Activated CD4-positive, alpha-beta T cell treated with anti-CD3 and anti-CD28 coated beads, Interleukin-2, Interleukin-6, amounts not matched to agents 100 ng/mL and 50 ng/mL, durations not matched to agents 16 hours and 8 hours (primary cell): ENCODE results near the gene DPCD.
A peak's percentile ranks its signal among the peaks of the same experiment; 100 is the strongest.
"Not testable (repeated sequence)": the region's sequence is repeated elsewhere in the genome, so short reads cannot be mapped to it uniquely, and the experiment has no call there.

ENCODE experiments used
- DNase-seq: peaks from one replicate; pipeline ENCODE4 v3.0.0-alpha.2; 2020

Gene DPCD

DNA sequence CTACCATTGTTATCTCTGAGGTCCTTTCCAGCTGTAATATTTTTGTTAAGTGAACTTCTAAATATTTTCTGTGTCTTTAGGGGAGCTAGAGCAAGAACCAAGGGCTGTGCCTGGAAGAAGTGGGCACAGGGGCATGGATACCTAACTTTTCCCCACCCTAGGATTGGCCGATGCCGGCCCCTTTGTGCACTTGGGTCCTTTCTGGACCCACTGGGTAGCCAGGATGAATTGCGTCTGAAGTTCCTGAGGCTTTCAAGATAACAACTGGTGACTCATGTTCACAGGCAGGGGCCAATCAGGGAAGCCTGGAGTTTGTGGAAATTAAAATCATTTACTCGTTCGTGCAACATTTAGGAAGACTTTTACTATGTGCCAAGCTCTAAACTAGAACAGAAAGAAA lies 758 bp downstream of the DPCD start:
- DNase-seq = no peak

DNA sequence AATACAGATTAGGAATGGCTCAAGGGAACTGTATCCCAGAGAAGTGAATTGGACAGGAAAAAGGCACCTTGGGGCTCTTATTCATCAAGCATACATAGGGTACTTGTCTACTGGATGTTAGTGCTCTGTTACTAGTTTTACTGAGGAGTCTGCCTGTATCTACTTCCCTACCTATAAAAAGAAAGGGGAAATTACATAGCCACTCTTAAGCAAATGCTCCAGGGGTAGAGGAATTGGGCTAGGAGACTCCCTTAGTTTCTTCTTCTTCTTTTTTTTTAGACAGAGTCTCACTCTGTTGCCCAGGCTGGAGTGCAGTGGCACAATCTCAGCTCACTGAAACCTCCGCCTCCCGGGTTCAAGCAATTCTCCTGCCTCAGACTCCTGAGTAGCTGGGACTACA lies 5.2 kb downstream of the DPCD start:
- DNase-seq = not testable (repeated sequence)

DNA sequence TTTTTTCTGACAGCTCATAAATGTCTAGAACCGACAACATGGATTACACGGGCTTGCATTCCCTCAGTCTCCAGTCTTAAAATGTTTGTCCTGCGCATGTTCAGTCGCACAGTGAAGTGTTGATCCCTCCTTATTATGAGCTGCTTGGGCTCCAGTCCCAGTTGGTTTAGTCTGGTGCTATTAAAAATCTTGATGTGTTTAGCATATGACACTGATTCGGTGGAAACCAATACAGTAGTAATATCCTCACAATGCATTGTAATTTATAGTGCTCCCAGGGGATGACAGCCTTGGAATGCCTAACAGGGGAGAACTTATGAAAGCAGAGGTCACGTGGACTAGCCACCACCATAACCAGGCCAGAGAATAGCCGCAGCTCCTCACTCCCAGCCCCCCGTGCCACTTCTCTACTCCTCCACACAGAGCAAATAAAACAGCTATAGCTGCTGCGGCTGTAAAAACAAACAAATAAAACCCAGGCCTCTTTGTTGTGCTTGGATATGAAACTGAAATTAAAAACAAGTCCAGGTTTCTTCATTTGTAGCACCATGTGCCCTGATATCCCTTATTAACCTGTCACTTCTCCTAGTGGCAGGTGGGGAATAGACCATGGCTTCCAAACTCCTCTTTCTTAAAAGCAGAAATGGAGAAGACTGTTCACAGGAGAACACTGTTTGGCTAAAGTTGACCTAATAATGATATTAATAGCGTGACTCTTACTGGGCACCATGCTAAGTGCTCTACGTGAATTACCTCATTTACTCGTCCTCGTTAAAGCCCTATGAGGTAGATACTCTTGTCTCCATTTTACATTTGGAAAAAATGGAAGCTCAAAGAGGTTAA lies 7.7 kb downstream of the DPCD start:
- no peak for DNase-seq

DNA sequence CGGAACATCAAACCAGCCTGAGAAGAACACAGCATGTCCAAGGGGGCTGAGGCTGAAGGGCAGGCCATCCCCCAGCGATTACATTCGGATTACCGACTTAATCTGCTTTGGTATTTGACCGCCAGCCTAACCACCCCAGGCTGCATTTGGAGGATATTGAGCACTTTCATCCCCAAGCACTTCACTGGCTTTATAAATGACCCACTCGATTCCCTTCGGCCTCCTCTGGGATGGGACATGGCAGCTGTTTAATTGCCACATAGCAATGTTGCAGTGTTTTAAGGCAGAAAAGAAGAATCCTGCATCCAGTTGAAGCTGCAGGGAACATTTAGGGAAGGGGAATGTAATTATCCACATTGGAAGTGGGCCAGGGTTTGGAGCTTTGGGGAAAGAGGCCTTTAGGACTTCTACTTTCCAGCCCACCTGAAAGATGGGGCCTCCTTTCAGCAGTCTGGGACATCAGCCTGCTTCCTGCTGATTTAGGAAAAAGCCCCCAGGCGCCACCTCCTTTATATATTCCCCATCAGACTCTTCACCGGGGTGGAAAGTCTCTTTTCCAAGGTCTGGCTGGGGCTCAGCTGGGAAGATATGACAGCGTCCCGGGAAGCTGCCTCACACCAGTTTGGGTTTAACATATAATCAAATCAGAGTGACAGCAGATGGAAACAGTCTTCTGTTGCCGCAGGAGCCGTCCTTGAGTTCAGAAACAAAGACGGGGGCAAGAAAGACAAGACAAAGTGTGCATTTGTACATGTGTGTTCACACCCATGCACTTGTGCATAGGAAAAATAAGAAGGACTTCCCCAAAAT lies 9.2 kb downstream of the DPCD start:
- no peak for DNase-seq

DNA sequence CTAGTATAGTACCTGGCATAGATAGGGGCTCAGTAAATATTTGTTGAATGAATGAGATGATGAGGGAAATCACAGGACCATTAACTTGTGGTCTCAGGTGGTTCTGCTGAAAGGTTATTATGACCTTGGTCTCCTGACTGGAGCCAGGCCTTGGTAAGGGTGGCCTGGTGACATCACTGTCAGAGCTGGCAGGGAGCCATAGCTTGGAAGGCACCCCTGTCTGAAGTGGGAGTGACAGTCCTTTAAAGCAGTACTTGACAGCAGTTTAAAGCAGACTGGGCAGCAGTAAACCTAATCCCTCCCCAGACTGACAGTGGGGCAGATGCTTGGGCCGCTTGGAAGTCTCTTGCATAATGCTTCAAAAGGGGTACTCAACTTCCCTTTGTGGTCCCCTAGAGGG lies 13.4 kb downstream of the DPCD start:
- DNase-seq = no peak

DNA sequence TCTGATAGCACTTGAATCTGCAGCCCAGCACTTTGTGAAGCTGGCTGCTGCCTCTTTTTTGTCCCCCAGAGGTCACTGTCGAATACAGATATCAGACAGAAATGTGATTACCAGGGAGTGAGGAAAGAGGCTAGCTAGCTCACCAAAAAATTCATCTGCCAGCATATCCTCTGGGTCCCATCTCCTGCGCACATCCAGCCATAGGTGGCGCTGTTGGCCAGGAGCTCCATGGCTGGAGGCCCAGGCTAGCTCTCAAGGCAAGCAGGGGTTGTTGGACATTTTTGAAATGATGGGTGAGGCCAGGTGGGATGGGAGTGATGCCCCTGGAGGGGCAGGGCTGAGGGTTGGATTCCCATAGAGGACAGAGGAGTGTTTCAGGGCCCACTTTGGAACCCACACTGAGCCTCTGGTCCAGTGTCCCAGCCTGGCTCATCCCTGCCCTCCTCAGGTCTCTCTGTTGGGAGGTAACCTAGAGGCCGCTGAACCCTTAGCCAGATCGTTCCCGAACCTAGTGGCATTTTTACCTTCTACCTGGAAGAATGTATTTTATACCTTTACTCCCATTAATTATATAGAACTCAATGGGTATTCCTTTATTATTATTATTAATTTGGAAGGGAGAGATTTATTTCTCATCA lies 14.8 kb downstream of the DPCD start:
- peak; percentile 88 for DNase-seq

DNA sequence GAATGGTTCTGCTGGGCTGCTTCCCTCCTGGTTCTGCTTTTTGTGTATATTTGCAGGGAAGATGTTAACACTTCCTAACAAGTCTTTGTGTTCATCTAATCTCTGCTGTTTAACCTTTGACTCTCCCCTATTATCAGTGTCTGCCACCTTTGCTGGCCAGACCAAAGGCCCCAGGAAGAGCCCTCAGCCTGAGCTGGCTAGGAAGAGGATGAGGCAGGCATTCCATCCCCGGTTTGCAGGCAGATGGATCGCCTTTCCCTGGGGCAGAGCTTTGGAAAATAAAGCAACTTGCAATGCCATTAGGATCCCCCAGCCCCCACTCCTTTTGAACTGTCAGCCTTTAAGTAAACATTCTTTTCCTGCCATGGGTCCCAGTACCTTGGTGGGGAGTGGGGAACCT lies 19.0 kb downstream of the DPCD start:
- DNase-seq = no peak

DNA sequence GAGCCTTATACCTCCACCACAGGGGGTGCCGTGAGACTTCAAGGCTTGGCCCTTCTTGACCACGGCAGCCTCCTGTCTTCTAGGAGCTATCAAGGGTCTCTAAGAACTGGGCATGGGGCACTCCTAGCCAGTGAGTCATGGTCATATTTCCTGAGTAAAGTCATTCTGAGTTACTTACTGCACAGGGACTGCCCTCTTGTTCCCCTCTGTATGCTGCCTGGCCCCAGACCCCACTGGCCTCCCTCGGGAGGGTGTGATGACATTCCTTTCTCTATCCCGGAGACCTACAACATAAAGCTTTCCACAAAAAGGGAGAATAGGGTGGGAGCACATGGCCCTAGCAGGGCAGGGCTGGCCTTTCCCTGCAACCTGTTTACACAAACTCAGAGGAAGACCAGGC lies 21.4 kb downstream of the DPCD start:
- no peak for DNase-seq

DNA sequence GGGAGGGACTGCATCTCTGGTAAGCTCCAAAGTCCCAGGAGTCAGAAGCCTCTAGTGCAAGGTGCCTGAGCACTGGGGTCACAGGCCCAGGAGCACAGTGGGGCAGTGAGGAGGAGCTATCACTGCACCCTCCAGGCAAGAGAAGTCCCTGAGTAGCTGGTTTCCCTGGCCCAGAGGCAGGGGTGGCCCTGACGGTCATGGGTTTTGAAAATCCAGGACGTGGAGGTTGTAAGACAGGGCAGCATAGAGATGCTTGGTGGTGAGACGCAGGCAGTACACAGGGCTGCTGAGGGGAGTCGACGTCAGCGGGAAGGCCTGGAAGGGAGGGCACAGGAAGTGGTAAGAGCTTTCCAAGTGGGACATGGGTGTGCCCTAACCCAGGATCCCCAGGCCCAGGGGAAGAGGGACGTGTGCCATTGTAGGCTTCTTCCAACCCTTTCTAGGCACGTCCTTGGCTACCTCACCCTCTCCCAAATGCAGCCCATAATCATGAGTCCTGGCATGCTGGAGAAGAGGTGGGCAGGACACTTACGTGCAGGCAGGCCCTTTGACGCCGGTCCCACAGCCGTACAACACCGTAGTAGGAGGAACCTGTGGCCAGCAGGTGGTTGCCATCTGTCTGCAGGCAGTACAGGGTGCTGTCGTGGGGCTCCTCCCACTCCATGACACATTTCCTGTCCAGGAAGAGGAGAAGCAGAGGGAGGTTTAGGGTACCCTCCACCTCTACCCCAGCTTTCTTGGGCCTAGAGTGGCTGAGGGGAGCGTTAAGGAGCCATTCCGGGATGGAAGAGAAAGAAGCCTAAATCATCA lies 23.2 kb downstream of the DPCD start:
- DNase-seq = peak; percentile 28

DNA sequence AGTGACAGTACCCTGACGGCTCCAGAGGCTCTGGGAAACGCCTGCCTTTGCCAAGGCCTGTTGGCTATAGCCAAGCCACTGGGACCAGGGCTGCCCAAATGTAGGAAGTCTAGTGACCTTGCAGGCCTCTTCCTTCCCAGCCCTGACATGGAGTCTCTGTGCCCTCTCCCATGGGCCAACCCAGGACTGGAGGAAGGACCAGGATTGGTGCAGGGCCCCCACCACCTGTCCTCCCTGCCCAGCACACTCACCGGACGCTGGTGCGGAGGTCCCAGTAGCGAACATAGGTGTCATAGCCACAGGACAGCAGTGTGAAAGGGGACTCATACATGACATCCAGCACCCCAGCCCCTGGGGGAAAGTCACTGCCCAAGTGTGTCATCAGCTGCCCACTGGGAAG lies 24.0 kb downstream of the DPCD start:
- no peak for DNase-seq

DNA sequence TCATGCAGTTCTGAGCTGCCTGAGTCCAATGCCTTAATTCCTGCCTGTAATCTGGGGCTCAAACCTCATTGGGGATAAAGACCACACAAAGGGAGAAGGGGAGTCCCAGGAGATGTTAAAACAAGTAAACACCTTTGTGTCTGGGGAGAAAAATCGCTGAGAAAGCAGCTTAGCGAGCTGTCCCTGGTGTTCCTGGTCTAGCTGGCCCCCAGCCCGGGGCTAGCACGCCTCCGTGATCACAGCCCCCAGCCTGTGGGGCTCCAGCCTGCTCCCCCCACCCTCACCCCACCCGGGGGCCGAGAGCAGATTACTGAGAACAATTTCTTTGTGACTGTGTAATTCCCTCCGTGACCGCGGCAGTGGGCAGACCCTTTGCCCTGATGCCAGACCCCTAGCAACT lies 24.8 kb downstream of the DPCD start:
- DNase-seq = no peak

DNA sequence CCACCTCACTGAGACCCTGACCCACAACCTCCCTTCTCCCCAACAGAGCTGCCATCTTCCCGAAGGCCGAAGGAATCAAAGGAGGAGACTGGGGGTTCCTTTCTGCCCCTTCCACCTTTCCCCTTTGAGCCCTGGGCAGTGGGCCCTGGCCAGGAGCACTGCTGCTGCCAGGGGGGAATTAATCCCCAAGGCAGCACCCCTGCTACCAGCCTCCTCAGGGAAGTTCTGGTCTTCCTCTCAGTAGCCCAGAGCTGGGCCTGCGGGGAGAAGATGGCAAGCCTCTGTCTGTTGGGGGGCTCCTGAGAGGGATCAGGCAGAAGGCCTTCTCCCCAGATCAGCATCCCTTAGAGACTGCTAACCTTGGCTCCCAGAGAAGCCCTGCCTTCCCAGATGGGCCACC lies 25.5 kb downstream of the DPCD start:
- DNase-seq = no peak

DNA sequence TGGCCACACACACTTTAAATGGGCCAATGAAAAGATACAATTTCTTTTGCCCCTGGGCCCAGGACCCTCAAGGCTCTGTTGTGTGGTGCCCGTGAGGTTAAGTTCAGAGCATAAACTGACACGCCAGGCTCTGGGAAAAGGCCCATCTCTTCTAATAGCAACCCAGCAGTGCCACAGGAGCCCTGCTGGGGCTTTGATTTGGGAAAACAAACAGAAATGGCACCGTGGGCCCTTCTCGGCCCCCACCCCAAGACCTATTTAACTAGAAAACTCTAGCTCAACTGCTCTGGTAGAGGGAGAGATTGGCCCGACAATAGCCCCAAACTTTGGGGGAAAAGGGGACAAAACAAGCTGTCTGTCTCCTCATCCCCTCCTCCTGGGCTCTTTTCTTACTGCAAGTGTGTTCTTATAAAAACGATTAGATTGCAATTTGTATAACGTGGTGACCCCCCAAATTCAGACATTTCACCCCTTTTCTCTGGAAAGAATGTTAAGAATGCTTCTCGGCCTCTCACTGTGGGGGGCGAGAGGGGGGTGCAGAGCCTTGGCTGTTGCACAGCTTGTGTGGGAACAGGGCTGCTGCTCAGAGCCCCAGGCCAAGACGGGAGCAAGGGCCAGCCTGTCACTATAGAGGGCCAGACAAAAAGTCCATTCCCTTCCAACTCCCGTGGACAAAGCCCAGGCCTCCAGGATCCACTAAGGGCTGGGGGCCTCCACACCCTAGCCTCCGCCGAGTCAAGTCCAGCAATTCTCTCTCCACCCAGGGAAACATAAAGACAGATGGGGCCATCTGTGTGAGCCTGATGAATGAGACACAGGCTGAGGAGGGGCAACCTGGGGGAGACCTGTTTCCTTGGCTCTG lies 26.8 kb downstream of the DPCD start:
- DNase-seq = no peak

DNA sequence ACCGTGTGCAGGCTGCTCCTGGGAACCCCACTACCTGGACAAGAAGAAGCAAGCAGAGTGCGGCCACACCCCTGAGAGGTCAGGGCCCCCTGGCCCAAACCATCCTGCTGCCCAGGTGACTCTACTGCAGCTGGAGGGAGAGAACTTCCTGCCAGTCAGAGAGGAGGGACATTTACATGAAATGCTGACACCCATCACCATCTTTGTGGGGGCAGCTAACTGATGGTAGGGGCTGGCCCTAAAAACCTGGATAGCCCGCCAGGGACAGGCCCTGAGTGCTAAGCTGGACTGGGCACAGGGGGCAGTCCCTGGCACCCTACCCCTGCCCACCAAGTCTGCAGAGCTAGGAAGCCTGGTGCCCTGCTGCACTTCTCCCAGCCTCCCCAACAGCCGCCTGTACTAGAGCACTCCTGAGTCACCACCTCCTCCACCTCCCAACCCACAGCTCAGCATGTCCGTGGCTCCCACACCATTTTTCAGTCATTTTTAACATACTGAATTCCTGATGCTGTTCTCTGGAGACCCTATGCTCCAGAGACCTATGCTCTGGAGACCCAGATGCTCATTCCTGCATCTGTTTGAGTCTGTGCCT lies 27.5 kb downstream of the DPCD start:
- no peak for DNase-seq

DNA sequence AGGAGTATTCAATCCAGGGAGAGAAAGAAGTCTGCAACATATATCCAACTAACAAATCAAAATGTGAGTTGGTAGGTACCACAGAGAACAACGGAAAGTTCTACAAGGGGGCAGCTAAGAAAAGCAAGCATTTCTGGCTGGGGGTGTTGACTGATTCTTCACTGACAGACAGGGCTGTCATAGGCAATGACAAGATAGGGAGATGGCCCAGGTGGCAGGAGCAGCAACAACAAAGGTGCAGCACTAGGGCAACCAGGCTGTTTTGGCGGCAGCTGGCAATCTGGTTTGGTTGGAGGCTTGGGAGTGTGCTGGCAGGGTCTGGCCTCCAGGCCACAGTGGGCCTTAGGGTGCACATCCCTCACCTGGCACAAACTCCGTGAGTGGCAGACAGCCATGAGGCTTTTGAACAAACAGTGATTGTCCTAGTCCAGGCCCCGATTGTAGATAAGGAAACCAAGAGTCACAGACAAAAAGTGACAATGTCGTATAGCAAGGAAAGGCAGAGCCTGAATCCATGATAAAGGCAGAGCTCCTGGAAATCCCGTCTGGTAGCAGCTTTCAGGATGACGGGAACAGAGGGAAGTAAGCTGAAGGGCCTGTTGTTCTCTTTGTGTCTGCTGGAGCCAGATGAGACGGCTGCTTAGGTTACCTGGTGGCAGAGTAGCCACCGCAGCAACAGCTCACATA lies 28.4 kb downstream of the DPCD start:
- DNase-seq = no peak

DNA sequence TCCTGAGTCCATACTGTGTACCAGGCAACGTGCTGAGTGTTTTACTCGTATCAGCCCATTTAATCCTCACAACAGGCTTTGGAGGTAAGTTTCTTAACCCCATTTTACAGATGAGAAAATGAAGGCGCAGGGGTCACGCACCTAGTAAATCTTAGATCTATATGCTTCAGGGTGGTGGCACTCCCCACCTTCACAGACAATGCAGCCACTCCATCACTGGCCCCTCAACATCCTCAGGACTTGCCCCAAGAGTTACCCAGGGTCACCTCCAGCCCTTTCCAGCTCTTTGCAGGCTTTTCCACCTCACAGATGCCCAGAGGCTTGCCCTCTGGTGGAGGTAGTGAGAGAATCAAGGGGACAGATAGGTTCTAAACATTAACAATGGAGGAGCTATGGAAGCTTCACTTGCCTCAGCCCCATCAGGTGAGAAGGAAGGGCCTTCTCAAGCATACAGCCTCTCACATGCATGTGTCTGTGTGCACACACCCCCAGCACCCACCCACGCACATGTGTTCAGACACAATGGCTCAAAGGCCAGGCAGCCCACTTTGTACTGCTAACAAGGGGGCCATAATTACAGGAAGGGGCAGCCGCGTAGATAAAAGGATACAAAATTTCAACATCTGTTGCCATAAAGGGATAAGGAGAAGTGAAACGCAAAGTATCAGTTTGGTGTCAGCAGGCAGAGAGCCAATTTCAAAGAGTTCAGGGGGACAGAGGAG lies 29.1 kb downstream of the DPCD start:
- no peak for DNase-seq

DNA sequence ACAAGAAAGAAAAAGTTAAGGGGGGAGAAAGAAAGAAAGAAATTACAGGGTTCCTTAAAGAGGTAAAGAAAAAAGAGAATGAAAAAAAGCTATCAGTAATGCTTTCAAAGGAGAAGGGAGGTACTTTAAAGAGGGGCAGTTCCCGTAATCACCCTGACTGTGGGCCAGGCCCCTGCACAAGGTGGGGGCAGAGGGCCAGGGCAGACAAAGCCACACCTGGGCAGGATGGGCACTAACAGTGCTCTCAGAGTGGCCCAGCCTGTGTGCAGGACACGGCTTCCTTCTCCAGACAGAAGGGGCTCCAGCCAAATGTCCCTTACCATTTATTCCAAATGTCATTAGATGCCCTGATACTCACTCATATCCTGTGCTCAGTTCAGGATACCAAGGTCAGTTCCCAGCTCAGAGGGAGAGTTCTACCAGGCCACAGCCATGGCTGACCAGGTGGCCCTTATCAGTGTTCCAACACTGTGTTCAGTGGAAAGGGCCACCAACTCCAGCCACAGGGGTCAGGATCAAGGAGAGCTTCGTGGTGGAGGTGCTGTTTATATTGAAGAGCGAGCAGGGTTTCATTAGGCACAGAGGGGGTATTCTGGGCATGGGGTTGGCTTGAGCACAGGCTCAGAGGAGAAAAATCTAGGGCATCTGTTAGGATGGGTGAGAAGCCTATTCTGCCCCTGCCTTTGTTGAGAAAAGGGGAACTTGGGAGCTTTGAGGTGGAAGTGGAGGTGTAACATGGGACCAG lies 29.9 kb downstream of the DPCD start:
- DNase-seq = no peak

DNA sequence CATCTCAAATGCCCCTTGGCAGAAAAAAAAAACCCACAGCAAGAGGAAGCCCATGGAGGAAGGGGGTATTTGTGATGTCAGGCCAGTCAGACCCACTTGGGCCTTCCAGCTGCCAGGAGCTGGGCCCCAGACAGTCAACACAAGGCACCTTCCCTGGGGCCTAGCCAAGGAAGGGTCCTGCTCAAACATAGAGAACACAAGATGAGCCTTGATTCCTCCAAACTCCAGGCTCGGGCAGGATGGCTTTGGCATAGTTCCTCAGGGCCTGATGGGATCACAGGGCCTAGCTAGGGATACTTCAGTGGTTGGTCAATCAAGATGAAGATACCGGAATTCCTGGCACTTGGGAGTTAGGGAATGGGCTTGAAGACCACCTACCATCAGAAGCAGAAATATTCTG lies 30.8 kb downstream of the DPCD start:
- no peak for DNase-seq

DNA sequence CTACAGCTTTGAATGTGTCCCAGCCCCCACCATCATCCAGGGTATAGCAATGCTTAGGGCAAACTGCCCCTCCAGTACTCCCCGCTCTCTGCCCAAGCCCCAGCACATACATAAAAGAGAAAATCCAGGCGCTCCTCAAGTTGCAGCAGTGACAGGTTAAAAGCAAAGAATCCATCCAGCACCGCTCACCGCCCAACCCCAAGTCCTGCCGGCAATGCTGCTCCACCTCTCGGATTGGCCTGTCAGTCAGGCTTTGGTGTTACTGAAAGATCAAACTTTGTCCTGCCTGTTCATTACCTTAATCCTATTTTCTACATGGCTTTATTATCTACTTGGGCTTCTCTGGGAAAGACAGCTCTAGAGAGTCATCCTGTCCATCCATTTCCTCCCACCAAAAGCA lies 31.9 kb downstream of the DPCD start:
- DNase-seq = no peak

DNA sequence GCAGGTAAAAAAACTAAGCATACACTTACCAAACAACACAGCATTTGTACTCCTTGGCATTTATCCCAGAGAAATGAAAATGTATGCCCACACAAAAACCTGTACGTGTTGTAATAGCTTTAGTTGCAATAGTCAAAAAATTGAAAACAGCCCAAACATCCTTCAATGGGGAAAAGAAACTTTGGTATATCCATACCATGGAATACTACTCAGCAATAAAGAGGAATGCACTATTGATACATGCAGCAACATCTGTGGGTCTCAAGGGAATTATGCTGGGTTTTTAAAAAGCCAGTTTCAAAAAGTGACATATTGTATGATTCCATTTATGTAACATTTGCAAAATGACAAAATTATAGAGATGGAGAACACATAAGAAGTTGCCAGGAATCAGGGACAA lies 35.4 kb downstream of the DPCD start:
- DNase-seq = no peak
